Stimulated activated CD8-positive, alpha-beta memory T cell treated with anti-CD3 and anti-CD28 coated beads, Interleukin-12 subunit alpha, Interleukin-12 subunit beta, amount 100 ng/mL, for 1 hour (primary cell): ENCODE data around the gene ARHGAP26.

Experiments used
- DNase-seq: peaks from one replicate; pipeline ENCODE4 v3.0.0-alpha.2; 2020; ENCODE audit warnings: low read depth

The ARHGAP26 gene

GRCh38 chr5:143044265-143044664 lies 274.1 kb downstream of the ARHGAP26 start:
- DNase-seq: no peak

GRCh38 chr5:143045062-143045461 lies 274.9 kb downstream of the ARHGAP26 start:
- DNase-seq: no peak

DNA sequence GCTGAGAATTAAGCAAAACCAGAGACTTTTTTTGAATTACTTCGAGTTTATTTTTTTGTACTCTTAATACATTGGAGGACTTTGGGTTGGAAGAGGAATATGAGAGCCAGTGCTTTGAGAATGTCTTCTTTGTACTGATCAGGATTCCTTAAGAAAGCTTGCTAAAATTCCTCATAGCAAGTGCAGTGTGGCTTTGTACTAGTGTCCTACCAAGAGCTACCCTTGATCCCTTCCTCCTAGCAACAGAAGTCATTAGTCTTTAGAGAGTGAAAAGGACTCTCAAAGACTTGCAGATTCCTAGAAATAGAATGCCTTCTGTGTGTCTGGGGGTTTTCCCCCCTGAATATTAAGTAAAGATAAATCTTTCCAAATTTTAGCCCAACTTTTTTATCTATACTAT lies 276.1 kb downstream of the ARHGAP26 start:
- DNase-seq: no peak

DNA sequence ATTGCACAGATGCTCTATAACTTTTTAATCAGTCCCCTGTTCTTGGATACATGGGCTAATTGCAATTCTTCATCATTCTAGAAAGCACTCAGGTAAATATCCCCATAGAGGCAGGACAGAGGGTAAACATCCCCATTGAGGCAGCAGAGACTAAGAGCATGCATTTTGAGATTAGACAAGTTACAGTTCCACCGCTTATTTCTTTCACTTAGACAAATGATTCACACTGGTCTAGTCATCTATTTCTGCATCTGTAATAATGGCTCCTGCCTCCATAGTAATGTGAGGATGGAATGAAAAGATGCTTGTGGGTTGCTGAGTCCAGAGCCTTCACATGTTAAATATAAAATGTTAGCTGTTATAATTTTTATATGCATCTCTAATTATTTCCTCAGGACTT lies 276.9 kb downstream of the ARHGAP26 start:
- no peak for DNase-seq

DNA sequence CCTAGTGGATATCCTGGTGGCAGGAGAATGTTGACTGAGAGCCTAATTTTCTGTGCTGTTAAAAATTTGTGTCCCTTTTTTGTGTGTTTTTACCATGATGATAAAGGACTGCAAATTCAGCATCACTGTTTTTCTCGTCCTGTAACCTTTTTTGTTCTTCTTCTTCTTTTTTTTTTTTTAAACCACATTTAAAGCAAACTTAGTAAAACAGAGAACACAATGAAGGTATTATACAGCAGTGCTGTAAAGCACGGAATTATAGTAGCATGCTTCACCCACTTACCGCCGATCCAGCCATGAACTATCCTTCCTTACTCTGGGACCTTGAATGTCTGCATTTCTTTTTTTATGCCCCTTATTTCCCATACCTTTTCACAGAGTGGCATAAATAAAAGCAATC lies 280.0 kb downstream of the ARHGAP26 start:
- no peak for DNase-seq

DNA sequence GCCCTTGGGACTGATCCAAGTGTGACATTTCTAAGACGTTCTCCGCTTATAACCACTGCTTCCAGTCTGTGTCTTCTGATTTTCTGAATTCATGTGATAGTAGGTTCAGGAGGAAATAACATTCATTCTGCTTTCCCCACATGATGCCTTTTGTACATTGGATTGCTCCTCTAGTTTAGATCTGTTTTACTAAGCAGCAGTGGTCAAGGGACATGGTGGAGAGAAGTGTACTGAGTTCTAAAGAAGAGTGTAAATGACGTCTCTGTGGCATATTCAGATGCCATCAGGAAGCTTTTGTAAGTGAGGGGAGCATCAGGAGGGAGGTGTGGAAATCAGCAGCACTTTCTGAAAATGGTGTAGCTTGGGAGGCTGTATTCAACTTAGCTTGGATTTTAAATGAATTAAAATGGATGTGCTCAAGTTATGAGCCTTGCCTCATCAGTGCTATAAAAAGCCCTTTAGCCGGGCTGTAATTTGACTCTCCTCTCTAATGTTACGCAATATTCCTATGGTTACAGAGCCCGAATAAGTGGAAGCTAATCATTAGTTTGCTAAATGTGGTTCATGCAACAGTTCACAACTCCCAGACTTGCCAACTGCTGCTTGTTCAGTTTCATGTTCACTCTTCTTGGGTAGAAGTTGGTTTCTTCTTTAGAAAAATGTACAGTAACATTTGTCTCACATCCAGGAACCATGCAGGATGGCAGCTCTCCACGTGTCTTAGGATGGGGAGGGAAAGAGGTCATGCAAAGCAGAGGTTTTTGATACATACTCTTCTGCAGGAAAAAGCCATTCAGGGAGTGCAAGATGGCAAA lies 281.3 kb downstream of the ARHGAP26 start:
- DNase-seq: no peak

GRCh38 chr5:143052967-143053682 lies 282.9 kb downstream of the ARHGAP26 start:
- DNase-seq: no peak

GRCh38 chr5:143053780-143054179 lies 283.6 kb downstream of the ARHGAP26 start:
- DNase-seq: no peak

GRCh38 chr5:143054480-143054941 lies 284.3 kb downstream of the ARHGAP26 start:
- no peak for DNase-seq

GRCh38 chr5:143055596-143056338 lies 285.6 kb downstream of the ARHGAP26 start:
- DNase-seq: no peak

- DNase-seq: no peak
Measured at GRCh38 chr5:143056339-143056704, 286.1 kb downstream of the ARHGAP26 start.

GRCh38 chr5:143056792-143057579 lies 286.8 kb downstream of the ARHGAP26 start:
- DNase-seq: no peak

GRCh38 chr5:143057580-143057999 lies 287.4 kb downstream of the ARHGAP26 start:
- no peak for DNase-seq

DNA sequence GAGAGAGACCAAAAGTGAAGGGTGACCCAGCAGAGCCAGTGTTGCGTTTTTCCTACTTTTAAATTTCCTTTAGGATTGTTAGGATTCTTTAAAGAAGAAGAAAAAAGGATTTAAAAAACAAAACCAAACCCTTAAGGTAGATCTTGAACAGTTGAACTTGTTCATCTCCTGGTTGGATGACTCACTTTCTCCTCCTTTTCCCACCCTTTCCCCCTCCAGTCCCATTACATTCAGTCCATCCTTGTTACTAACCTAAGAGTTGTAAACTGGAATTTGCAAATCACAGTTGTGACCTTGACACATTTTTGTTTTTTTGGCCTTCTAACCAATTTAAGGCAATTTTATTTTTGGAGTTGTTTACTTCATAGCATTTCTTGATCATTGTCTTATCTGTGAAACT lies 289.2 kb downstream of the ARHGAP26 start:
- DNase-seq: no peak

GRCh38 chr5:143059976-143060765 lies 290.0 kb downstream of the ARHGAP26 start:
- DNase-seq: no peak

DNA sequence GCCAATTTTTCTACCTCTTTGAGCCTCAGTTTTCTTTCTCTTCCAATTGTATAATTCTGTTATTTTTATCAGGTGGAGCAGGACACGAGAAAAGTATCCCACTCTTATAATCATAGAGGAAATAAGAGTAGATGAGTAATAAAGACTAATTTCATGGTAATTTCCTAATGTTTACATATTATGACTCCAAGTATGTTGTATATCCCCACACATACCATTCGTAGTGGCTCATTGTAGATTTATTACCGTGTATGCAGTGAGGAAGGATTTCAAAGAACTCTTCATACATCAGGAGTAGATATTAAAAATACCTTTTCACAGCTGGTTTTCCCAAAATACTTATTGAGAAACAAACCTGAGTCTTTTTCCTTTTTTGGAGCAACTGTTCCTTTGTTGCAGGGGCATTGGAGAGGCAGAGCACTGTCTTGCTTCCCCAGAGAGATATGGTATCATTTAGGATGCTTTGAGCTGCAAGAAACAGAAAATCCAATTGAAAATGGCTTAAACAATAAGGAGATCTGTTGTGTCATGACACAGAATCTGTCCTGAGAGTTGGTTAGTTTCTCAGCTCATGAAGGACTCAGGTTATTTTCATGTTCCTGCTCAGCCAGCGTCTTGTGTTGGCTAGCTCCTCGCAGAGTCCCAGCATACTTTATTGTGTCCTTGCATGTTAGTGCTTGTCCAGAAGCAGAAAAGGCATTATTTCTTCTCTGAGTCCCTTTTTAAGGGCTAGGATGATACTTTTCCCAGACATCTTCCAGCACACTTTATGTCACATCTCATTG lies 291.2 kb downstream of the ARHGAP26 start:
- no peak for DNase-seq

DNA sequence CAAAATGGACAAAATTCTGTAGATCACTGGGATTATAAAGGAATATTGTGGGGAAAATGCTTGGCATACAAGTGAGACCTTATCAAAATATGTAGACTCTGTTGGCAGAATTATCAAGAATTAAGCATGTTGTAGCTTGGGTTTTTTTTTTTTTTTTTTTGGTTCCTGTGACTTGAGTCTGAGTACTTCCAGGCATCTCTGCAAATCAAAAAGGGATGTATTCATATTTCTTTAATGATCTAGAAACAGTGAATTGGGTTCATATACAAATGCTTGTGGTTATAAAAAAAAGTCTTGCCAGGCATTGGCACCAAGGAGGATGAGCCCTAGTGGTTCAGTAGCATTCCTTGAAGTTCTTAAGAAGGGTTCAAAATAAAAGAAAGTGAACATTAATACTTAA lies 292.2 kb downstream of the ARHGAP26 start:
- DNase-seq: no peak

GRCh38 chr5:143063175-143063970 lies 293.2 kb downstream of the ARHGAP26 start:
- DNase-seq: no peak

GRCh38 chr5:143064218-143064641 lies 294.1 kb downstream of the ARHGAP26 start:
- DNase-seq: no peak
